GM12892 (cell line): ENCODE results near the gene PLA2G6.
A peak's percentile ranks its signal among the peaks of the same experiment; 100 is the strongest.

Experiments
- DNase-seq: peaks from one replicate; pipeline ENCODE4 v3.0.0; 2011; ENCODE audit not compliant: insufficient read length
- FAIRE-seq: peaks from 2 replicates; lab custom pipeline; 2011; peaks lifted over from hg19 to GRCh38; lab: Jason Lieb, UNC
- POLR2A ChIP-seq: IDR thresholded peaks from 2 replicates; pipeline ENCODE4 v1.6.1; 2011; ENCODE audit warnings: low read depth, low read length, control low read depth
- POLR2AphosphoS5 ChIP-seq: IDR thresholded peaks from 2 replicates; pipeline ENCODE4 v1.6.1; 2011; ENCODE audit warnings: low read depth, low read length, control low read depth
- TAF1 ChIP-seq: IDR thresholded peaks from 2 replicates; pipeline ENCODE4 v1.6.1; 2011; ENCODE audit warnings: low read depth, mild to moderate bottlenecking, control low read depth, low read length, borderline replicate concordance

The PLA2G6 gene

DNA sequence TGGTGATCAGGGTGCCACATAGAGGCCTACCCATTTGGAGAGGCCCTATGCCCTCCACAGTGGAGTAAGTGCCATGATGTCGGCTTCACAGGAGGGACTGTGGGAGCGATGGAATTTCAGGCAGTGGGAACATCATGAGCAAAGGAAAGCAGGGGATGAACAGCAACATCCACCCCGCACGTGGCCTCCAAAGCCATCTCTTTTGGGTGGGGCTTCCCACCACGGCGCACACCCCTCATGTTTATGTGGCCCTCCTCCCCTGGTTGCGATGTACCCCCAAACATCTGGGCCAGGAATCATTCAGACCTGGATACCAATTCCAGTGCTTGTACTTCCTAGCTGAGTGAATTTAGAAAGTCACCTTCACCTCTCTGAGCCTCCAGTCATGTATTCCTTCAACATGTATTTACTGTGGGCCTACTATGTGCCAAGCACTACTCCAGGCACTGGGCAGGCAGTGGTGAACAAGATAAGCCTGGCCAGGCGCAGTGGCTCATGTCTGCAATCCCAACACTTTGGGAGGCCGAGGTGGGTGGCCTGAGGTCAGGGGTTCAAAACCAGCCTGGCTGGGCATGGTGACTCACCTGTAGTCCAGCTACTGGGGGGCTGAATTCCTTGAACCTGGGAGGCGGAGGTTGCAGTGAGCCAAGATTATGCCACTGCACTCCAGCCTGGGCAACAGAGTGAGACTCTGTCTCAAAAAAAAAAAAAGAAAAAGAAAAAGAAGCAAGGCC is 18.4 kb upstream of the PLA2G6 start:
- DNase-seq: no peak
- no peak for TF ChIP-seq POLR2AphosphoS5
- TF ChIP-seq TAF1: no peak
- TF ChIP-seq POLR2A: no peak
- FAIRE-seq: peak; percentile 33

GRCh38 chr22:38196791-38197419 is 15.3 kb upstream of the PLA2G6 start:
- DNase-seq: no peak
- no peak for FAIRE-seq
- no peak for TF ChIP-seq POLR2A
- no peak for TF ChIP-seq TAF1
- no peak for TF ChIP-seq POLR2AphosphoS5

DNA sequence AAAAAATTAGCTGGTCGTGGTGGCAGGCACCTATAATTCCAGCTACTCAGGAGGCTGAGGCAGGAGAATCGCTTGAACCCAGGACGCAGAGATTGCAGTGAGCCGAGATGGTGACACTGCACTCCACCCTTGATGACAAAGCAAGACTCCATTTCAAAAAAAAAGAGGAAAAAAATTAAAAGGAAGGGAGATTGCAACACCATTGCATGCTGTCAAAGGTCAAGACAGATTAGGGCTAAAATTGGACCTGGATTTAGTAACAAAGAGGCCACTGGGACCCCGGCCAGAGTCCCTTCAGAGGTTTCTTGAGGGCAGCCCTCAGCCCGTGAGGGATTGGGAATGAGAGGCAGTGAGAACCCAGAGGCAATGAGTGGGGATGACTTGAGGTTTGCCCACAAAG is 11.9 kb upstream of the PLA2G6 start:
- FAIRE-seq (no peak), DNase-seq (no peak)
- TF ChIP-seq POLR2A: no peak
- no peak for TF ChIP-seq TAF1
- TF ChIP-seq POLR2AphosphoS5: no peak

- FAIRE-seq: no peak
- DNase-seq: no peak
- no peak for TF ChIP-seq POLR2AphosphoS5
- no peak for TF ChIP-seq TAF1
- TF ChIP-seq POLR2A: no peak
Observed at GRCh38 chr22:38192475-38192863, 10.8 kb upstream of the PLA2G6 start.

DNA sequence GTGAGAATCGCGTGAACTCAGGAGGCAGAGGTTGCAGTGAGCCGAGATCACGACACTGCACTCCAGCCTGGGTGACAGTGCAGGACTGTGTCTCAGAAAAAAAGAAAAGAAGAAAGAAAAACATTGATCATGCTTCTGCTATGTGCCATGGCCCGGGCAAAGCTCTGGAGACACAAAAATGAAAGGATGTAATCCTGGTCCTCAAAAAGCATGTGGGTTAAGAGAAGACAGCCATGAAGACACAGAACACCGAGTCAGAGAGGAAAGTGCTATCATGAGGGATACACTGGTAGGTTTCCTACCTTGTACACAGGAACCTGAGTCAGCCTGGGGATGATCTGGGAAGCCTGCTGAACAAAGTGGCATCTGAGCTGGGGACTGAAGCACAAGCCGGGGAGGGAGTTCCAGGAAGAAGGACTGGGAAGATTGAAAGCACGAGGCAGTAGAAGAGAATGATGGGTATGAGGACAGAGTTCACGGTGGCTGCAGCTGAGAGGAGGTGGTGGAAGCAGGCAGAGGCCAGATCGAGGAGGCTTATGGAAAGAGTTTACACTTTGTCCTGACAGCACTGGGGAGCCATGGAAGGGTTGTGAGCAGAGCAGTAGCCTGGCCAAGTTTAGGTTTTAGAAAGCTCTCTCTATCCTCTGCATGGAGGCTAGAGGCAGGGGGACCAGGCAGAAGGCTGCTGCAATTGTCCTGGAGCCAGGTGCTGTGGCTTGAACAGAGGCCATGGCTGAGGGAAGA is 10.3 kb upstream of the PLA2G6 start:
- FAIRE-seq (no peak), DNase-seq (no peak)

DNA sequence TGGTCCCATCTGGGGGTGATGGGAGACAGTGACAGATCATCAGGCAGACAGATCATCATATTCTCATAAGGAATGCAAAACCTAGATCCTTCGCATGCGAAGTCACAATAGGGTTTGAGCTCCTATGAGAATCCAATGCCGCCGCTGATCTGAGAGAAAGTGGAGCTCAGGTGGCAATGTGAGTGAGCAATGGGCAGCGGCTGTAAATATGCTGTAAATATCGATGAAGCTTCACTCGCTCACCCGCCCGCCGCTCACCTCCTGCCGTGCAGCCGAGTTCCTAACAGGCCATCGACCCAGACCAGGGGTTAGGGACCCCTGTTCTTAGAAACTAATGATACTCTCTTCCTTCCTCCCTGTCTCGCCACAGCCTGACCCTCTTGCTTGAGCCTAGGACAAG is 9.4 kb upstream of the PLA2G6 start:
- TF ChIP-seq TAF1 (no peak), POLR2A (no peak), POLR2AphosphoS5 (no peak)
- DNase-seq (no peak), FAIRE-seq (no peak)

More for the DNA sequence above, 10.3 kb upstream of the PLA2G6 start:
- TF ChIP-seq POLR2AphosphoS5 (no peak), TAF1 (no peak), POLR2A (no peak)

- FAIRE-seq (no peak), DNase-seq (no peak)
- TF ChIP-seq POLR2AphosphoS5 (no peak), POLR2A (no peak), TAF1 (no peak)
Observed at GRCh38 chr22:38190581-38190980, 9.0 kb upstream of the PLA2G6 start.

- FAIRE-seq (no peak), DNase-seq (no peak)
- no peak for TF ChIP-seq TAF1
- no peak for TF ChIP-seq POLR2AphosphoS5
- no peak for TF ChIP-seq POLR2A
Observed at GRCh38 chr22:38189104-38189503, 7.5 kb upstream of the PLA2G6 start.

DNA sequence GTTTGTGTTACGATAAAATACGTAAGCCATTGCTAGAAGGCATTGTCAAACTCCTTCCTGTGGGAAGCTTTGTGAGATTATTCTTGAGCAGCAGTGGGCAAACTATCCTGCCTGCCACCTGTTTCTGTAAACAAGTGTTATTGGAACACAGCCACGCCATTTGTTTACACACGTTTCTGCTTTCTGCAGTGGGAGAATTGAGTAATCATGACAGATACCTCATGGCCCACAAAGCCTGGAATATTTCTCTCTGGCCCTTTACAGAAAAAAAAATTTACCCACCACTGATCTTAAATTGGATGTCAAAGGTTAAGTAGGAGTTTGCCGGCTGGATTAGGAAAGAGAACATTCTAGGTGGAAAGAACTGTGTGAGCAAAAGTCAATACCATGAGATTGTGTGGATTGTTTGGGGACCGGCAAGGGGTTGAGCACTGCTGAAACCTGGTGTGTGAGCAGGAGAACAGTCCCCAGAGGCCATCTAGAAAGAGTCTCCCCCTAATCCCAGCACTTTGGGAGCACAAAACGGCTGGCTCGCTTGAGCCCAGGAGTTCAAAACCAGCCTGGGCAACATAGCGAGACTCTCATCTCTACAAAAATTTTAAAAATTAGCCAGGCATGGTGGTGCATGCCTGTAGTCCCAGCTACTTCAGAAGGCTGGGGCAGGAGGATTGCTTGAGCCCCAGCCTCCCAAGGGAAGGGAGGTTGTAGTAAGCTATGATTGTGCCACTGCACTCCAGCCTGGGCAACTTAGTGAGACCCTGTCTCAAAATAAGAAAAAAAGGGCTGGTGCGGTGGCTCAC is 6.0 kb upstream of the PLA2G6 start:
- FAIRE-seq: no peak
- TF ChIP-seq POLR2AphosphoS5: no peak
- TF ChIP-seq POLR2A: no peak
- TF ChIP-seq TAF1: no peak
- DNase-seq: no peak

GRCh38 chr22:38186429-38186828 is 4.8 kb upstream of the PLA2G6 start:
- DNase-seq (no peak), FAIRE-seq (no peak)
- no peak for TF ChIP-seq TAF1
- no peak for TF ChIP-seq POLR2AphosphoS5
- no peak for TF ChIP-seq POLR2A

DNA sequence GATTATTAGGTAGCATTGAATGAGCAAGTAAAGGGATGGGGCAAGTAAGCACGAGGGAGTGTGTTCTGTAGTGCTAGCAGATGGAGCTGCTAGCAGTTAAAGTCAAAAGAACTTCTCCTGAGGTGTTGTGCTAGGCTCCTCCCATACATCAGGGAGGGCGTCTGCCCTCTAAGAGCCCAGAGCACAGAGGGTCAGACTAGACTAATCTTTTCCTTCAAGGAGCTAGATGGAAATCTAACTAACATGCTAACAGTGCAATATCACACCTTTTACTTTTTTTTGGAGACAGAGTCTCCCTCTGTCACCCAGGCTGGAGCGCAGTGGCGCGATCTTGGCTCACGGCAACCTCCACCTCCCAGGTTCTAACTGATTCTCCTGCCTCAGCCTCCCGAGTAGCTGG is 3.2 kb upstream of the PLA2G6 start:
- DNase-seq: no peak
- FAIRE-seq: no peak
- TF ChIP-seq POLR2AphosphoS5: no peak
- TF ChIP-seq POLR2A: no peak
- TF ChIP-seq TAF1: no peak
